Erythroblast (primary cell): ENCODE measurements around the gene SIGLEC15.
"Not testable (repeated sequence)": the region's sequence is repeated elsewhere in the genome, so short reads cannot be mapped to it uniquely, and the experiment has no call there.

Source experiments
- DNase-seq, 2 experiments: peaks; one replicate each; lab custom pipeline; 2025; lab: John Stamatoyannopoulos, UW
- GATA1 ChIP-seq: IDR thresholded peaks from 2 replicates; pipeline ENCODE4 v1.6.1; 2011; ENCODE audit warnings: low read depth, mild to moderate bottlenecking, control low read depth, low read length, moderate library complexity
- POLR2A ChIP-seq: IDR thresholded peaks from 2 replicates; pipeline ENCODE4 v1.6.1; 2011; ENCODE audit warnings: mild to moderate bottlenecking, low read length

Gene SIGLEC15

DNA sequence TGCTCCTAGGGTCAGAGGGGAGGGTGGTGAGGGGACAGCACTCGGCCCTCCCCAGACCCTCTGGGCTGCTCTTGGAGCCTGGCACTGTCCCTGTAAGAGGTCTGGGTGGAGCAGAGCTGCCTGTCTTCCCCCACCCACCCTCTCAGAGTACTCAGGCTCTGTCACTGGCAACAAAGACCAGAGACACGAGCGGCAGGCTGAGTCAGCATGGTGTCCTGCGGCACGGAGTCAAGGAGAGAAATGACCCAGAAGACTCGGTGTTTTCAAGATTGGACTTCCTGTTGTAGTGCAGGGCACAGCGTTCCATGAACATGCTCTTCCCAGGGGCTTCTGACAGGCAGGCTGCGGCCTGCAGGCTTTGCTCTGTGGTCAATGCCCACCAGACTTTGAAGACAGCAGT is 19.9 kb downstream of the SIGLEC15 start:
- no peak for DNase-seq
- TF ChIP-seq POLR2A (no peak), GATA1 (no peak)

- no peak for DNase-seq
- no peak for TF ChIP-seq GATA1
- no peak for TF ChIP-seq POLR2A
Measured at GRCh38 chr18:45847119-45847518, 21.6 kb downstream of the SIGLEC15 start.

DNA sequence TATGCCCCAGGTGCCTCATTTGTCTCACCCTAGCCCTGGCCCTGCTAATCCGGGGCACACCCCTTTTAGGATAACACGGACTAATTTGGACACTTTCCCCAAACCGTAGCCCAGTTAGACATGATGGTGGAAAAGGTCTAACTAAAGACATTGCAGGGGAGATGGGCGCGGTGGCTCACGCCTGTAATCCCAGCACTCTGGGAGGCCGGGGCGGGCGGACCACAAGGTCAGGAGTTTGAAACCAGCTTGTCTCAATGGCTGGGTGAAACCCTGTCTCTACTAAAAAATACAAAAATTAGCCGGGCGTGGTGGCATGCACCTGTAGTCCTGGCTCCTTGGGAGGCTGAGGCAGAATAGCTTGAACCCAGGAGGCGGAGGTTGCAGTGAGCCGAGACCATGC is 23.2 kb downstream of the SIGLEC15 start:
- not testable (repeated sequence) for DNase-seq

DNA sequence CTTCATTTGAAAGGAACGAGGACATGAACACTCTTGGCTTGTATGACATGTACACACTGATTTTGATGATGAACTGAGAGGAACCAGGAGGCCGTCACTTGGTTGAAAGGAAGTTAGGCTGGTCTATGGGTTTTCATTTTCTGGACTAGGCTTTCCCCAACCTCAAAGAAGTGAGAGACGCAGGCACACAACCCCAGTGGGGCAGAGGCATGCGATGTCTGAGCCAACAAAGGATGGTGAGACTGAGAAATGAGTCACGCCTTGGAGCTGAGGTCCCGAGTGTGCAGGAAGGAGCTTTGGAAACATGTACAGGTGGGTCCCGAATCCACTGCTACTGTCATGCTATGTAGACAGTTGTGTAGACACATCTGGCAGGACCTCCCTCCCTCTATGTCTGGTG is 24.1 kb downstream of the SIGLEC15 start:
- TF ChIP-seq GATA1 (no peak), POLR2A (no peak)
- no peak for DNase-seq

GRCh38 chr18:45850021-45850420 is 24.5 kb downstream of the SIGLEC15 start:
- DNase-seq, result peak; percentile 35 to 44
- TF ChIP-seq POLR2A, result no peak
- TF ChIP-seq GATA1, result no peak

GRCh38 chr18:45851161-45851925 is 25.9 kb downstream of the SIGLEC15 start:
- no peak for DNase-seq
- TF ChIP-seq GATA1, result no peak
- no peak for TF ChIP-seq POLR2A

- DNase-seq, result no peak
- TF ChIP-seq POLR2A (no peak), GATA1 (no peak)
Measured at GRCh38 chr18:45852631-45853030, 27.2 kb downstream of the SIGLEC15 start.

DNA sequence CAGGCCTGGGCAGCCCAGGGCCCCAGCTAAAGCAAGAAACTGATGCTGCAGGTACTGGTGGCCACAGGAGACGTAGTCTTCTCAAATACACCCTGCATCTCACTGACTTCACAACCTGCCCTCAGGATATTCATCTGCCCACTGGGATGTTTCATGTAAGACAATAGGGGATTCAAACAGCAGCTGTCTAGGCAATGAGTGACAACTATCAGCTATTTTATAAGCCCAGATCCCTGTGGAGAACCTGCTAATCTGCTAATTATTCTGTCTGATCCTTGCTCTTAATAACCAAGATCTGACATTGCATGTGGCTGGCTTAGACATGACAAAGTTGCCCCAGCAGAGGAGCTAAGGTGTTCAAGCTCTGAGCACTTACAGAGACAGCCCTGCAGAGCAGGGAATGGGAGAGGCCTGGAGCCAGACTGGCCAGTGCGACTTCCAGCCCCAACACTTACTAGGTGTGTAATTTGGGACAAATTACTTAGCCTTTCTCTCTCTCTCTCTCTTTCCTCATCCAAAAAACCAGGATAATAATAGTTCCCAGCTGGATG is 28.6 kb downstream of the SIGLEC15 start:
- TF ChIP-seq GATA1 (no peak), POLR2A (no peak)

GRCh38 chr18:45856531-45856930 is 31.1 kb downstream of the SIGLEC15 start:
- DNase-seq, result no peak
- TF ChIP-seq GATA1, result no peak
- TF ChIP-seq POLR2A, result no peak

More for the DNA sequence above, 28.6 kb downstream of the SIGLEC15 start:
- DNase-seq, result no peak

DNA sequence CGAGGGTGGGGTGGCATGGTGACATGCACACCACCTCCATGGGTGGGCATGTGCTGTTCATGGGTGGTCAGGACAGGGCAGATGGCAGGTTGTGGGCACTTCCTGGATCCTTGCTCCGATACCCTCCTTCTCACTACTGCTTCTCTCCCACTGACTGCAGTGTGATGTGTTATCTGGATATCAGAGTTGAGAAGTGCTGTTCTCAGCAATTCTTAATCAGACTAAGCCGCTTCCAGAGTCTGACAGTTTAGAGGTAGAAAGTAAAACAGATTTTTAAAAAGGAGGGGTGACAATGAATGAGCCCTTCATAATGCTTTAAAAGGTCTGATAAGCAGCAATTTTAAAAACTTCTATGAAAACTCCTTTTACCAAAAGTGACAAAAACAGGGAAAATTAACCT is 33.9 kb downstream of the SIGLEC15 start:
- DNase-seq, result no peak
- no peak for TF ChIP-seq GATA1
- TF ChIP-seq POLR2A, result no peak

GRCh38 chr18:45860492-45860891 is 35.0 kb downstream of the SIGLEC15 start:
- TF ChIP-seq POLR2A, result no peak
- no peak for TF ChIP-seq GATA1
- no peak for DNase-seq

DNA sequence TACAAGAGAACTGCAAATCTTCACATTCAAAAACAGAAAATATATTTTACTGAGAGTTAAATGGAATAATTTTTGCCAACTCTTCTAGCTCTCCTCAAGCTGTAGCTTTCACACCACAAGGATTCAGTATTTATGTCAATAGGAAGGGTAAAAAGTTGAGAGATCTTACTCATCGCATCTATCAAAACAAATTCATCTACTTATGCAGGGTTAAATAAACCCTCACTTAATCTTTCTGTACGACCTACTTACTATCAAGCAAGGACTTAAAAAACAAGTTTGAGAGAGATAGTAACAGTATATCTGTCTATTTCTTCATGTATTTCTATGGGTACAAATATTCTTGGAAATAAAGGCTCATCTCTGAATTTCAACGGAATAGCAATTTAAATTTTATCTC is 35.5 kb downstream of the SIGLEC15 start:
- no peak for DNase-seq
- TF ChIP-seq GATA1 (no peak), POLR2A (no peak)

- TF ChIP-seq GATA1 (no peak), POLR2A (no peak)
- no peak for DNase-seq
Measured at GRCh38 chr18:45861926-45862325, 36.5 kb downstream of the SIGLEC15 start.

- no peak for TF ChIP-seq GATA1
- TF ChIP-seq POLR2A, result no peak
- no peak for DNase-seq
Measured at GRCh38 chr18:45863469-45863868, 38.0 kb downstream of the SIGLEC15 start.

DNA sequence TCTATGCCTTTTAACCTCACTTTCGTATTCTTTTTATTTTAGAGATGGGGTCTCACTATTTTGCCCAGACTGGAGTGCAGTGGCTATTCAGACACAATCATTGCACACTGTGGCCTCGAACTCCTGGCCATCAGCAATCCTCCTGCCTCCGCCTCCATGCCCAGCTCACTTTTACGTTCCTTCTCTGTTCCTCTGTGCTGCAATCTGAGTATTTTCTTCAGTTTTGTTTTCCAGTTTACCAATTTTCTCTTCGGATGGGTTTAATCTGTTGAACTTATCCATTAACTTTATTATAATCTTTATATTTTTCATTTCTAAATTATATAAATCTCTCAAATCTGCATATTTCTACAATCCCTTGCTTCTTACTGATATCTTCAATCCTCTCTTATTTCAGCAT is 38.6 kb downstream of the SIGLEC15 start:
- TF ChIP-seq GATA1 (no peak), POLR2A (no peak)
- no peak for DNase-seq

DNA sequence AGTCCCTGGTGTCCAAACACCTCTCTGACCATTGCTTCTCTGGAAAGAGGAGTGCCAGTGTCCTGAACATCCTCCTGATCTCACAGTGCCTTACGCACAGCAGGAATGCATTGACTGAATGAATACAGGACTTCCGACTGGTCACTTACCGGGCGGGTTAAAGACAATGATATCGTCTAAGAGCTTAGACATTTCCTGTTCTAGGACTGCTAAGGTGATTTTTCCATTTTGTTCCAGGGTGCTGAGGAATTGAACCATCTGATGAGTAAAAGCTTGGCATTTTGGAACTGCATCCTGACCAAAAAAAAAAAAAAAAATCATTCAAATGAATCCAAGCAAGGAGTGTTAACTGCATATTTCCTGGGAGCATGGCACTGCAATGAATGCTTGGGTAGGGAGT is 40.0 kb downstream of the SIGLEC15 start:
- TF ChIP-seq GATA1, result no peak
- TF ChIP-seq POLR2A, result no peak
- no peak for DNase-seq
